CD8-positive, alpha-beta memory T cell (primary cell): ENCODE results near the gene SCFD2. TPM values are rescaled to one million over a fixed set of nuclear protein-coding genes. Genes with fewer than 3 reads are reported as not detected.

Source experiments
- CTCF ChIA-PET: fragments of 350-600 bp; sonication (Branson Sonifier 250); formaldehyde crosslinking; loops from one replicate; lab custom pipeline; 2021; ENCODE audit warnings: antibody characterized with exemption; lab: Charles Lee
- POLR2A ChIA-PET: fragments of 350-600 bp; sonication (Branson Sonifier 250); formaldehyde crosslinking; loops from one replicate; lab custom pipeline; 2021; ENCODE audit warnings: antibody characterized with exemption; lab: Charles Lee
- DNase-seq, 5 donors: peaks; one replicate each; pipeline versions ENCODE4 v3.0.0 to v3.0.0-alpha.2; 2020 to 2022; ENCODE audit warnings: mixed read lengths in 1 of 5
- H3K27ac ChIP-seq: one replicate; pipeline ENCODE4 v1.7.0; 2013; ENCODE audit warnings: low read depth, mild to moderate bottlenecking, low read length, moderate library complexity
- H3K27me3 ChIP-seq: 2 replicates; pipeline ENCODE4 v1.7.0; 2013; ENCODE audit warnings: low read length, mild to moderate bottlenecking; ENCODE audit not compliant: insufficient read depth, poor library complexity, severe bottlenecking
- H3K36me3 ChIP-seq: 2 replicates; pipeline ENCODE4 v1.7.0; 2013; ENCODE audit warnings: mild to moderate bottlenecking, low read length, moderate library complexity; ENCODE audit not compliant: insufficient read depth
- H3K4me1 ChIP-seq: 2 replicates; pipeline ENCODE4 v1.7.0; 2013; ENCODE audit warnings: mild to moderate bottlenecking, low read length, moderate library complexity; ENCODE audit not compliant: insufficient read depth
- H3K4me3 ChIP-seq: 2 replicates; pipeline ENCODE4 v1.7.0; 2013; ENCODE audit warnings: mild to moderate bottlenecking, low read length
- H3K9me3 ChIP-seq: 2 replicates; pipeline ENCODE4 v1.7.0; 2013; ENCODE audit warnings: mild to moderate bottlenecking, low read length
- H3K27ac Mint-ChIP-seq, 8 donors: one replicate each; pipeline ENCODE4 v1.8.0; 2020 to 2021; ENCODE audit warnings: mixed read lengths in 8 of 8, mild to moderate bottlenecking in 6 of 8, inconsistent platforms in 3 of 8, moderate library complexity in 3 of 8
- H3K27me3 Mint-ChIP-seq, 2 donors: one replicate each; pipeline ENCODE4 v1.8.0; 2020 to 2021; ENCODE audit warnings: mixed read lengths in 2 of 2, mild to moderate bottlenecking in 1 of 2, moderate library complexity in 1 of 2
- H3K36me3 Mint-ChIP-seq, 3 donors: one replicate each; pipeline ENCODE4 v1.8.0; 2020 to 2021; ENCODE audit warnings: mixed read lengths in 3 of 3, inconsistent platforms in 1 of 3, mild to moderate bottlenecking in 1 of 3
- H3K4me1 Mint-ChIP-seq, 3 donors: one replicate each; pipeline ENCODE4 v1.8.0; 2020 to 2021; ENCODE audit warnings: mixed read lengths in 3 of 3, inconsistent platforms in 1 of 3, mild to moderate bottlenecking in 1 of 3
- H3K4me3 Mint-ChIP-seq, 7 donors: one replicate each; pipeline ENCODE4 v1.8.0; 2020 to 2021; ENCODE audit warnings: mixed read lengths in 7 of 7, mild to moderate bottlenecking in 6 of 7, moderate library complexity in 4 of 7, inconsistent platforms in 2 of 7
- H3K9me3 Mint-ChIP-seq, 5 donors: one replicate each; pipeline ENCODE4 v1.8.0; 2020 to 2022; ENCODE audit warnings: mixed read lengths in 5 of 5, mild to moderate bottlenecking in 3 of 5, moderate library complexity in 2 of 5, inconsistent platforms in 1 of 5
- polyA plus RNA-seq: library from polyadenylated mRNA; unstranded; fragments of 300-500 nt; fragmentation: Illumina TruSeq; gene quantifications from one replicate; pipeline ENCODE4 v1.2.3, GENCODE V29; 2021
- total RNA-seq, 2 experiments: library from RNA; stranded (reverse); gene quantifications; one replicate each; pipeline ENCODE4 v1.2.3, GENCODE V29; 2021

Gene SCFD2
- total and polyA plus RNA-seq, 3 experiments from 2014 or later = 18.1 to 29.1 (median 25.7) TPM

DNA sequence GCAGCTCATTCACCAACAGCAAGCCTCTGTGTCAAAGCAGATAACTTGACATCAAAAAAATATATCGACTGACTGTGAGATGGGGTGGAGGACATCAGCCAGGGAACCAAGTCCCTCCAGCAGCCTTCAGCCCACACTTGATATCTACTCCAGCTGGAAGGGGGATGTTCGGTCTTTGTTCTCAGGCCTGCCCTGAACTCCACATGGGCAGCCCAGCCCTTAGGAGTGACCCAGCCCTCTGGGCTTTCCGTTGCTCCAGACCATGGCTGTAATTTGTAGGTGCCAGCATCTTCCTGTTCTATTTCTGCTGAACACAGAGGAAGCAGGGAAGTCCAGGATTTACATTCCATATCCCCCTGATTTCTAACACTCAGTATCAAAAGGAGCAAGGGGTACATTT, 486.4 kb downstream of the SCFD2 start:
- DNase-seq = no peak
- no peaks in the 10 kb centered on the region for H3K4me1 ChIP-seq
- no peak overlapping the region for H3K27ac Mint-ChIP-seq
- no peaks in the 10 kb centered on the region for H3K36me3 ChIP-seq
- no peaks in the 10 kb centered on the region for H3K27me3 Mint-ChIP-seq
- H3K4me3 Mint-ChIP-seq = no peak overlapping the region
- no peaks in the 10 kb centered on the region for H3K9me3 Mint-ChIP-seq
- H3K4me1 Mint-ChIP-seq = no peaks in the 10 kb centered on the region
- POLR2A ChIA-PET = no interaction called here
- H3K4me3 ChIP-seq = no peak overlapping the region
- no peaks in the 10 kb centered on the region for H3K9me3 ChIP-seq
- H3K27me3 ChIP-seq = no peaks in the 10 kb centered on the region
- H3K27ac ChIP-seq = no peak overlapping the region
- CTCF ChIA-PET = no interaction called here
- H3K36me3 Mint-ChIP-seq = peaks cover 7 to 26% (median 25%) of the 10 kb centered on the region in 3 donors

DNA sequence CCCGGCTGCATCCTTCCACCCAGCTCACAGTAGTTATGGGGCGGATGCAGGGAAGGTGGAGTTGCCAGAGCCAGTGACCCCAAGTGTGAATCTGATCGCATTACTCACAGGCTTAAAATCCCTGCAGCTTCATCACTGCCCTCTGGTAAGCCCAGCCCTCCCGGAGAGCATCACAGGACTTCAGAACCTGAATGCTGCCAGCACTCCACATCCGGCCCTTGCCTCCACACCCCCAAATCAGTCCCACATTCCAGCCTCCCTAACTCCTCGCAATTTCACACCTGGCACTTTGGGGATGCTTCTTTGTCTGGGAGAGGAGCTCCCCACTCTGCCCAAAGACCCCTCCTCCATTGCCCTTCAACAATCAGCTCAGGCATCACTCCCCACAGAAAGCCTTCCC, 488.2 kb downstream of the SCFD2 start:
- DNase-seq = no peak
- peaks cover 21 to 29% (median 29%) of the 10 kb centered on the region in 3 donors for H3K36me3 Mint-ChIP-seq
- ChIA-PET CTCF (no interaction called here), POLR2A (no interaction called here)
- Histone ChIP-seq H3K27ac (no peak overlapping the region), H3K36me3 (no peaks in the 10 kb centered on the region), H3K9me3 (no peaks in the 10 kb centered on the region), H3K4me1 (no peaks in the 10 kb centered on the region), H3K4me3 (no peak overlapping the region), H3K27me3 (no peaks in the 10 kb centered on the region)
- no peaks in the 10 kb centered on the region for H3K4me1 Mint-ChIP-seq
- H3K9me3 Mint-ChIP-seq = no peaks in the 10 kb centered on the region
- no peaks in the 10 kb centered on the region for H3K27me3 Mint-ChIP-seq
- H3K4me3 Mint-ChIP-seq = no peak overlapping the region
- peak overlapping the region in 1 of 8 donors; percentile 74 for H3K27ac Mint-ChIP-seq

DNA sequence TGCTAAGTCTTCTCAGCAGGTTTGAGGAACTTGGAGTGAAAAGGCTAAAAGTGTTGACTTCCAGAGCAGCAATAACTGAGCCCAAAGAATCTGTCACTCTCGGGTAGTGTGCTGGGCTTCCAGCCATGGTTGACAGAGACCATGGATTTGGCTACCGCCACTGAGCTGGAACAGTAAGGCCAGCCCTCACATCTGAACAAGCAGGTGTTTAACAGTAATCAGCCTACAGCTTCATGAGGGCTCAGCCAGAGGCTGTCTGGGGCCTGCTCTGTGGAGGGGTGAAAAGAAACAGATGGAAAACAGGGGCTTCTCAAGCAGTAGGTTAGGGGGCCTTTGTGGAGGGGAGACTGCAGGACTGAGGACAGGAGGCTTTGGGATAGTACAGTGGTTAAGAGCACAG, 488.8 kb downstream of the SCFD2 start:
- Mint-ChIP-seq H3K9me3 (no peaks in the 10 kb centered on the region), H3K27ac (peak overlapping the region in 1 of 8 donors; percentile 83), H3K4me3 (no peak overlapping the region), H3K36me3 (peaks cover 26 to 34% (median 31%) of the 10 kb centered on the region in 3 donors), H3K4me1 (no peaks in the 10 kb centered on the region), H3K27me3 (no peaks in the 10 kb centered on the region)
- no peak for DNase-seq
- ChIA-PET POLR2A (no interaction called here), CTCF (no interaction called here)
- Histone ChIP-seq H3K27me3 (no peaks in the 10 kb centered on the region), H3K36me3 (no peaks in the 10 kb centered on the region), H3K4me1 (no peaks in the 10 kb centered on the region), H3K9me3 (no peaks in the 10 kb centered on the region), H3K27ac (no peak overlapping the region), H3K4me3 (no peak overlapping the region)

DNA sequence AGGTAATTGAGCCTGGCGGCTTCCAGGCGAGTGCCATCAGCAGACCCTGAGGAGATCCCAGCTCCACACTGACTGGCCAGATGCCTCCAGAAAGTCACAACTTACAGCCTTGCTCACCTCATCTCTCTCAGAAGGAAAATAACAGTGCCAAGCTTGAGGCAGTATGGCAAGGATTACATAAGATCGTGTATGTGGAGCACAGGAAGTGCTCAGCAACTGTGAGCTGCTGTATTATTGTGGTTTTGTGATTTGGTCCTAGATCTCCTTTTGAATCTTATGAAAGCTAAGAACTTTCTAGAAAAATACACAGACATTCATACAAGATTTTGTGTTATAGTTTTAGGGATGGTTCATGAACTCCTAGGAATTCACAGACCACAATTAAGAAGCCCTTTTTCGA, 489.8 kb downstream of the SCFD2 start:
- H3K4me1 ChIP-seq = no peaks in the 10 kb centered on the region
- H3K27me3 Mint-ChIP-seq = no peaks in the 10 kb centered on the region
- no peaks in the 10 kb centered on the region for H3K36me3 ChIP-seq
- DNase-seq = no peak
- no peak overlapping the region for H3K4me3 Mint-ChIP-seq
- H3K9me3 Mint-ChIP-seq = no peaks in the 10 kb centered on the region
- H3K4me1 Mint-ChIP-seq = no peaks in the 10 kb centered on the region
- H3K27ac ChIP-seq = no peak overlapping the region
- ChIA-PET CTCF (no interaction called here), POLR2A (no interaction called here)
- H3K27ac Mint-ChIP-seq = no peak overlapping the region
- peaks cover 25 to 32% (median 29%) of the 10 kb centered on the region in 3 donors for H3K36me3 Mint-ChIP-seq
- H3K4me3 ChIP-seq = no peak overlapping the region
- H3K9me3 ChIP-seq = no peaks in the 10 kb centered on the region
- H3K27me3 ChIP-seq = no peaks in the 10 kb centered on the region

DNA sequence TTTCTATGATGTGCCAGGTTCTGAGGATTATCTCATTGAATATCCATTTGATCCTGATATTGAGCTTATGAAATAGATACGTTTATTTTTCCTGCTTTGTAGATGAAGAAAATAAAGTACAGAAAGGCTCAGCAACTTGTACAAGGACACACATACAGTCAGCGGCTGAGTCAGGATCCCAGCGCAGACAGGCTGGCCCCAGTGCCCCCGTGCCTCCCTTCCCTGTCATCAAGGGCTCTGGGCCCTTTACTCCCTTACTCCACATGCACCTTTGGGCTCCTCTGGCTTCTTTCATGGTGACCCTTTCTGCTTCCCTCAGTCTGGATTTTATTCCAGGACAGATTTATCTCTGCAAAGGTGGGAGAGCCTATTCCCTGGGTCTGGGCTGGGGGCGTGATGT, 490.9 kb downstream of the SCFD2 start:
- CTCF ChIA-PET = no interaction called here
- H3K27me3 ChIP-seq = no peaks in the 10 kb centered on the region
- no peaks in the 10 kb centered on the region for H3K9me3 ChIP-seq
- H3K36me3 ChIP-seq = no peaks in the 10 kb centered on the region
- Mint-ChIP-seq H3K27me3 (no peaks in the 10 kb centered on the region), H3K4me3 (no peak overlapping the region), H3K4me1 (no peaks in the 10 kb centered on the region), H3K27ac (no peak overlapping the region), H3K9me3 (no peaks in the 10 kb centered on the region), H3K36me3 (peaks cover 29 to 37% (median 33%) of the 10 kb centered on the region in 3 donors)
- POLR2A ChIA-PET = no interaction called here
- DNase-seq = no peak
- no peaks in the 10 kb centered on the region for H3K4me1 ChIP-seq
- no peak overlapping the region for H3K27ac ChIP-seq
- no peak overlapping the region for H3K4me3 ChIP-seq

DNA sequence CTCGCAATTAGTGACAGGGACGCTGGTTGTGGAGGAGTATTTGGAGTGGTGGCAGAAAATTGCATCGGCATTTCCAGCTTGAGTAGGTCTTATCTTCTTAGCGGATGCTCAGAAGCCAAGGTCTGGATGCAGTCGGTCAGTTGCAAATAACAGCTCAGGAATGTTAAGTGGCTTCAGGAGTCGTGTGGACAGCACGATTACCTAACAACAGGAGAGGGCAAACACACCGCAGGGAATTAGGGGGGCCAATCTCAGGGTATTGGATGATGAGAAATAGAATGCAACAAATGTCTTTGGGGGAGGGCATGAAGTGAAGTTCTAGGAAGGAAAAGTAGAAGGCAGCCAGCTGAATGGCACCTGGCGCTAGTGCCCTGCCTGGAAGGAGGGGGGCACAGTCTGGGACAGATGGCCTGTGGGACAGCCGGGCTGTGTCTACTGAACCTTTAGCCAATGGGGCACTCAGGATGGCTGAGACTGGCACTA, 492.0 kb downstream of the SCFD2 start:
- Histone ChIP-seq H3K27me3 (no peaks in the 10 kb centered on the region), H3K9me3 (no peaks in the 10 kb centered on the region), H3K27ac (no peak overlapping the region), H3K4me3 (no peak overlapping the region), H3K36me3 (no peaks in the 10 kb centered on the region), H3K4me1 (no peaks in the 10 kb centered on the region)
- Mint-ChIP-seq H3K27me3 (no peaks in the 10 kb centered on the region), H3K36me3 (peaks cover 29 to 35% (median 33%) of the 10 kb centered on the region in 3 donors), H3K4me3 (no peak overlapping the region), H3K9me3 (no peaks in the 10 kb centered on the region), H3K27ac (no peak overlapping the region), H3K4me1 (no peaks in the 10 kb centered on the region)
- CTCF ChIA-PET = no interaction called here
- POLR2A ChIA-PET = no interaction called here
- no peak for DNase-seq

- H3K4me1 Mint-ChIP-seq = no peaks in the 10 kb centered on the region
- peaks cover 29 to 33% (median 32%) of the 10 kb centered on the region in 3 donors for H3K36me3 Mint-ChIP-seq
- ChIA-PET POLR2A (no interaction called here), CTCF (no interaction called here)
- no peaks in the 10 kb centered on the region for H3K9me3 Mint-ChIP-seq
- no peaks in the 10 kb centered on the region for H3K9me3 ChIP-seq
- H3K36me3 ChIP-seq = no peaks in the 10 kb centered on the region
- no peak for DNase-seq
- no peaks in the 10 kb centered on the region for H3K4me1 ChIP-seq
- H3K27ac ChIP-seq = no peak overlapping the region
- no peaks in the 10 kb centered on the region for H3K27me3 ChIP-seq
- no peak overlapping the region for H3K27ac Mint-ChIP-seq
- no peak overlapping the region for H3K4me3 ChIP-seq
- no peaks in the 10 kb centered on the region for H3K27me3 Mint-ChIP-seq
- H3K4me3 Mint-ChIP-seq = no peak overlapping the region
These were observed 492.7 kb downstream of the SCFD2 start for GRCh38 chr4:52873191-52873590.

- no peak overlapping the region for H3K4me3 ChIP-seq
- Mint-ChIP-seq H3K4me1 (no peaks in the 10 kb centered on the region), H3K4me3 (no peak overlapping the region), H3K9me3 (no peaks in the 10 kb centered on the region), H3K27ac (no peak overlapping the region), H3K36me3 (peaks cover 25 to 30% (median 26%) of the 10 kb centered on the region in 3 donors), H3K27me3 (no peaks in the 10 kb centered on the region)
- H3K27ac ChIP-seq = no peak overlapping the region
- H3K9me3 ChIP-seq = no peaks in the 10 kb centered on the region
- H3K27me3 ChIP-seq = no peaks in the 10 kb centered on the region
- no peak for DNase-seq
- POLR2A ChIA-PET = no interaction called here
- H3K36me3 ChIP-seq = no peaks in the 10 kb centered on the region
- no peaks in the 10 kb centered on the region for H3K4me1 ChIP-seq
- CTCF ChIA-PET = no interaction called here
These were observed 495.6 kb downstream of the SCFD2 start for GRCh38 chr4:52870225-52870624.

DNA sequence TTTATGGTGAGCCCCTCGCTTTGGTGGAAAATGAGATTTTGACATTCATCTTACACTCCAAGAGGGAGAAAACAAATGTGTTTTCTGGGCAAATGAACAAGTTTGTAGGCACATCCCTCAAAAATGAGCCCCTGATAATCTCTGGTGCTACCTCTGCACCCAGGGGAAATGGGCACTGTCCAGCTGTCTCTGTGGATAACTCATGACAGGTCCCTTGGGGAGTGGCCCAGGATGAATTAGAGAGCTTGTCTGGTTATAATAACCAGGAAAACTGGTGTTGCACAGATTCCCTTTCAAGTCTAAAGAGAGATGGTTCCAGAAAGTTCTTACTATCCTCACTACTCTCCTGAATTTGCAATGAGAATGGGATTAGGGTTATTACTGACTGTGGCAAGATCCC, 496.2 kb downstream of the SCFD2 start:
- Mint-ChIP-seq H3K9me3 (no peaks in the 10 kb centered on the region), H3K27me3 (no peaks in the 10 kb centered on the region), H3K4me3 (no peak overlapping the region), H3K36me3 (peaks cover 25 to 30% (median 26%) of the 10 kb centered on the region in 3 donors), H3K27ac (no peak overlapping the region), H3K4me1 (no peaks in the 10 kb centered on the region)
- Histone ChIP-seq H3K9me3 (no peaks in the 10 kb centered on the region), H3K27ac (no peak overlapping the region), H3K27me3 (no peaks in the 10 kb centered on the region), H3K4me3 (no peak overlapping the region), H3K4me1 (no peaks in the 10 kb centered on the region), H3K36me3 (no peaks in the 10 kb centered on the region)
- ChIA-PET POLR2A (no interaction called here), CTCF (no interaction called here)
- DNase-seq = no peak
